ENCODE results near the gene ZNF407.

Gene ZNF407

DNA sequence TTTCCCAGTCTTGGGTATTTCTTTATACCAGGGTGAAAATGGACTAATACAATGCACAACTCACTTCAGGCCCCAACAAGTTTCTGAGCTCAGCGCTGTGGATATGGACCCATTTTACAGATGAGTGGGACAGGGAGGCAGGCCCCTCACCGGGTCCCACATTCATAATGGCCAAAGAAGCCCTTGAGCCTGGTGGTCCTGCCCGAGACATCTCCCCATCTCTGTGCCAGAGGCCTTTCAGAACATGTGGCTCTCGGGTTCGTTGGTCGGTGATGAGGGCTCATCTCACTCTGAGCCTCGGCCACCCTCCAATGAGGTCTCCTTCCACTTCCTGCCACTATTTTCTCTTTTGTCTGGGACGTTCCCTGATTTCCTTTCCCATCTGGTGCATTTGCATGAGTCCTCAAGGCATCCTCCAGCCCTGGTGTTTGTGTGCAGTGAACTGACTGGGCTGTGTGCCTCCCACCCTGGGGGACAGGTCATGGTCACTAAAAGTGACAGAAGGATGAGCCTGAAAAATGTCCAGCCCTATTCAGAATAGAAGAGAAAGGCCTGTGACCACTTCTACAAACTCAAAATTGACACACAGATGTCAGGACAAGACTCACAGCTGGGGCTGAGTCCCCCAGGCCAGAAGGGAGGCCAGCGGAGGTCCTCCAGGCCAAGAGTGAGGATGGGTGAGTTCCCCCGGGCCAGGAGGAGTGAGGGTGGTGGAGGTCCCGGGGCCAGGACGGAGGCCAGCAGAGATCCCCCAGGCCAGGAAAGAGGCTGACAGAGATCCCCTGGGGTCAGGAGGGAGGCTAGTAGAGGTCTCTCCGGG lies 476.7 kb downstream of the ZNF407 start:
- Histone ChIP-seq H3K4me3 (ENCODE audit: control insufficient read depth in 1 of 7, extremely low read depth in 1 of 7, insufficient read depth in 4 of 7, low read depth in 2 of 7, low read length in 6 of 7) (no peak overlapping the region), H3K27ac (ENCODE audit: insufficient read depth in 1 of 2, low read depth in 1 of 2, low read length in 2 of 2, poor library complexity in 1 of 2, severe bottlenecking in 2 of 2) (no peak overlapping the region), H3K27me3 (replicated peaks in 2 of 5; ENCODE audit: control insufficient read depth in 4 of 5, insufficient read depth in 5 of 5, low read length in 4 of 5) (no peaks in the 10 kb centered on the region), H3K36me3 (ENCODE audit: control insufficient read depth in 4 of 4, insufficient read depth in 4 of 4, low read length in 3 of 4) (no peaks in the 10 kb centered on the region), H3K4me1 (ENCODE audit: control extremely low read depth in 1 of 4, control insufficient read depth in 4 of 4, insufficient read depth in 4 of 4, low read length in 3 of 4) (peaks cover 7 to 17% (median 15%) of the 10 kb centered on the region in 4 experiments), H3K9me3 (ENCODE audit: control extremely low read depth in 1 of 5, control insufficient read depth in 4 of 5, insufficient read depth in 2 of 5, low read depth in 1 of 5, low read length in 4 of 5) (peaks cover 0 to 10% (median 5%) of the 10 kb centered on the region in 5 experiments)
- WGBS (ENCODE audit: insufficient coverage): 94% methylated on average over 8 of the region's 13 CpGs
- no peak for DNase-seq
- POLR2A ChIA-PET: no interaction called here
- CTCF ChIA-PET: no interaction called here

DNA sequence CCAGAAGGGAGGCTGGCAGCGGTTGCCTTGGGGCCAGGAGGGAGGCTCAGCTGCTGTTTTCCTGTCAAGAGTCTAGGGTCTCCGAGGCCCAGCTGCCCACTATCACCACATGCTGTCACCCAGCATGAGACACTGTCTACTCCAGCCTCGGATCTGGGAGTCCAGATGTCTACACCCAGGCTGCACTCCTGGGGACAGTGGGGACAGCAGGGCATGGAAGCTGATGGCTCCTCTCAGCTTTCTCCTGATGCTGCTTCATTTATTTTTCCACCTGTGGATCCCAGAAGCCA lies 477.3 kb downstream of the ZNF407 start:
- Histone ChIP-seq H3K27me3 (replicated peaks in 2 of 5; ENCODE audit: control insufficient read depth in 4 of 5, insufficient read depth in 5 of 5, low read length in 4 of 5) (no peaks in the 10 kb centered on the region), H3K4me1 (ENCODE audit: control extremely low read depth in 1 of 4, control insufficient read depth in 4 of 4, insufficient read depth in 4 of 4, low read length in 3 of 4) (peaks cover 7 to 17% (median 15%) of the 10 kb centered on the region in 4 experiments), H3K4me3 (ENCODE audit: control insufficient read depth in 1 of 7, extremely low read depth in 1 of 7, insufficient read depth in 4 of 7, low read depth in 2 of 7, low read length in 6 of 7) (no peak overlapping the region), H3K27ac (ENCODE audit: insufficient read depth in 1 of 2, low read depth in 1 of 2, low read length in 2 of 2, poor library complexity in 1 of 2, severe bottlenecking in 2 of 2) (no peak overlapping the region), H3K36me3 (ENCODE audit: control insufficient read depth in 4 of 4, insufficient read depth in 4 of 4, low read length in 3 of 4) (no peaks in the 10 kb centered on the region), H3K9me3 (ENCODE audit: control extremely low read depth in 1 of 5, control insufficient read depth in 4 of 5, insufficient read depth in 2 of 5, low read depth in 1 of 5, low read length in 4 of 5) (peaks cover 0 to 10% (median 5%) of the 10 kb centered on the region in 5 experiments)
- no peak for DNase-seq
- ChIA-PET CTCF (no interaction called here), POLR2A (no interaction called here)
- 87% methylated on average over 3 of the region's 3 CpGs for WGBS (ENCODE audit: insufficient coverage)

DNA sequence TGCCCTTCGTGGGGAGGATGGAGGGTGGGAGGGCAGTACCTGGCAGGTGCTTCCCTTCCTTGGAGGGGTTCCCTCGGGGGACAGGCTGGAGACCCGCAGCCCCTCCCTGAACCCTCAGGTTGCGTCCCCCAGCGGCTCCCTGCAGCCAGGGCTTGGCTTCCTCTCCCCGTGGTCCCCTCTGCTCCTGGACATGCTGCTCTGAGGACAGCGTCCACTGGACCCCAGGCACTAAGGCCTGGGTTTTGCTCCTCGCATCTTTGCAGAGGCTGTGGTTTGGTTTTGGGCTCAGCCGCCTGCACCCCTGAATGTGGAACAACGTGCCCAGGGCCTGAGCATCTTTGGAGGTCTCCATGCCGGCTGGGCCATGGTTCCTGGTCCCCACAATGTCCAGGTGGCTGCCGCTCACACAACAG lies 477.8 kb downstream of the ZNF407 start:
- Histone ChIP-seq H3K4me1 (ENCODE audit: control extremely low read depth in 1 of 4, control insufficient read depth in 4 of 4, insufficient read depth in 4 of 4, low read length in 3 of 4) (peaks cover 6 to 13% (median 13%) of the 10 kb centered on the region in 4 experiments), H3K27ac (ENCODE audit: insufficient read depth in 1 of 2, low read depth in 1 of 2, low read length in 2 of 2, poor library complexity in 1 of 2, severe bottlenecking in 2 of 2) (no peak overlapping the region), H3K4me3 (ENCODE audit: control insufficient read depth in 1 of 7, extremely low read depth in 1 of 7, insufficient read depth in 4 of 7, low read depth in 2 of 7, low read length in 6 of 7) (no peak overlapping the region), H3K36me3 (ENCODE audit: control insufficient read depth in 4 of 4, insufficient read depth in 4 of 4, low read length in 3 of 4) (no peaks in the 10 kb centered on the region), H3K9me3 (ENCODE audit: control extremely low read depth in 1 of 5, control insufficient read depth in 4 of 5, insufficient read depth in 2 of 5, low read depth in 1 of 5, low read length in 4 of 5) (peaks cover 0 to 10% (median 5%) of the 10 kb centered on the region in 5 experiments), H3K27me3 (replicated peaks in 2 of 5; ENCODE audit: control insufficient read depth in 4 of 5, insufficient read depth in 5 of 5, low read length in 4 of 5) (no peaks in the 10 kb centered on the region)
- ChIA-PET CTCF (no interaction called here), POLR2A (no interaction called here)
- no peak for DNase-seq
- 96% methylated on average over 9 of the region's 12 CpGs for WGBS (ENCODE audit: insufficient coverage)

DNA sequence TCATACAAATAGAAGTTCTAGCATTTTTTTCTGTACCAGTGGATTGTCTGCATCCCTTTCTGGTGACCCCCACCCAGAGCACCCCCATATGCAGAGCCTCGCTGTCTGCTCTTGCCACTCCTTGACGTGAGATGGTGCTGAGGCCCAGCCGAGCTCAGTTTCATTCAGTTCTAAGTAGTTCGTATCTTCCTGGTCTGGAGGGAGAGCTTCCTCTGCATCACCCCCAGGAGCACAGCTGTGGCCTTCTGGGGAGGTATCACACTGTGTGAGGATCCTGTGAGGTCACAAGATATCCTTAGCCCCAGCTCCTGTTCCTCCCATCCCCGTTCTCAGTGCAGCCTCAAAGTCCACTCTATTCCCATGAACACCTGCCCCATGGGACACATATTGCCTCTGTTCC lies 478.6 kb downstream of the ZNF407 start:
- Histone ChIP-seq H3K36me3 (ENCODE audit: control insufficient read depth in 4 of 4, insufficient read depth in 4 of 4, low read length in 3 of 4) (no peaks in the 10 kb centered on the region), H3K27me3 (replicated peaks in 2 of 5; ENCODE audit: control insufficient read depth in 4 of 5, insufficient read depth in 5 of 5, low read length in 4 of 5) (no peaks in the 10 kb centered on the region), H3K4me1 (ENCODE audit: control extremely low read depth in 1 of 4, control insufficient read depth in 4 of 4, insufficient read depth in 4 of 4, low read length in 3 of 4) (peaks cover 0 to 5% (median 5%) of the 10 kb centered on the region in 4 experiments), H3K4me3 (ENCODE audit: control insufficient read depth in 1 of 7, extremely low read depth in 1 of 7, insufficient read depth in 4 of 7, low read depth in 2 of 7, low read length in 6 of 7) (no peak overlapping the region), H3K9me3 (ENCODE audit: control extremely low read depth in 1 of 5, control insufficient read depth in 4 of 5, insufficient read depth in 2 of 5, low read depth in 1 of 5, low read length in 4 of 5) (peaks cover 0 to 10% (median 5%) of the 10 kb centered on the region in 5 experiments), H3K27ac (ENCODE audit: insufficient read depth in 1 of 2, low read depth in 1 of 2, low read length in 2 of 2, poor library complexity in 1 of 2, severe bottlenecking in 2 of 2) (no peak overlapping the region)
- POLR2A ChIA-PET: no interaction called here
- CTCF ChIA-PET: no interaction called here
- no peak for DNase-seq
- WGBS (ENCODE audit: insufficient coverage): 100% methylated on average over 4 of the region's 5 CpGs

DNA sequence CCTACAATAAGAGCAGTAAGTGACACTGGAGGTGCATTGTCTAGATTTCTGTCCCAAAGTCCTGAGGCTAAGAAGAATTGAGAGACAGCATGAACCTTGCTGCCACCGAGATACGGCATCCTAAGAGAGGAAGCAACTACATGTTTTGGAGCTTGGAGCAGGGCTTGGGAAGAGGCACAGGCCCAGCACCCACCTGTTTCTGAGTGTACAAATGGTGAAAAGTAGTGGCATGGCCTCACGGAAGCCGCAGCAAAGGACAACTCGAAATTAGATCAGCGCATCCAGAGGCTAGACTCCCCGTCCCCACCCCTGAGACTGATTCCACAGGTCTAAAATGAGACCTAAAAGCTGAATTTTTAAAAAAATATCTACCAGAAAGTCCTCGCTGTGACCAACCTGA lies 483.8 kb downstream of the ZNF407 start:
- no peaks in the 10 kb centered on the region for H3K27me3 ChIP-seq (replicated peaks in 2 of 5; ENCODE audit: control insufficient read depth in 4 of 5, insufficient read depth in 5 of 5, low read length in 4 of 5)
- CTCF ChIA-PET: no interaction called here
- no peak overlapping the region for H3K27ac ChIP-seq (ENCODE audit: insufficient read depth in 1 of 2, low read depth in 1 of 2, low read length in 2 of 2, poor library complexity in 1 of 2, severe bottlenecking in 2 of 2)
- no peaks in the 10 kb centered on the region for H3K36me3 ChIP-seq (ENCODE audit: control insufficient read depth in 4 of 4, insufficient read depth in 4 of 4, low read length in 3 of 4)
- 98% methylated on average over 8 of the region's 8 CpGs for WGBS (ENCODE audit: insufficient coverage)
- H3K4me1 ChIP-seq (ENCODE audit: control extremely low read depth in 1 of 4, control insufficient read depth in 4 of 4, insufficient read depth in 4 of 4, low read length in 3 of 4): no peaks in the 10 kb centered on the region
- no peak for DNase-seq
- POLR2A ChIA-PET: no interaction called here
- H3K9me3 ChIP-seq (ENCODE audit: control extremely low read depth in 1 of 5, control insufficient read depth in 4 of 5, insufficient read depth in 2 of 5, low read depth in 1 of 5, low read length in 4 of 5): peaks cover 0 to 10% (median 5%) of the 10 kb centered on the region in 5 experiments
- no peak overlapping the region for H3K4me3 ChIP-seq (ENCODE audit: control insufficient read depth in 1 of 7, extremely low read depth in 1 of 7, insufficient read depth in 4 of 7, low read depth in 2 of 7, low read length in 6 of 7)

DNA sequence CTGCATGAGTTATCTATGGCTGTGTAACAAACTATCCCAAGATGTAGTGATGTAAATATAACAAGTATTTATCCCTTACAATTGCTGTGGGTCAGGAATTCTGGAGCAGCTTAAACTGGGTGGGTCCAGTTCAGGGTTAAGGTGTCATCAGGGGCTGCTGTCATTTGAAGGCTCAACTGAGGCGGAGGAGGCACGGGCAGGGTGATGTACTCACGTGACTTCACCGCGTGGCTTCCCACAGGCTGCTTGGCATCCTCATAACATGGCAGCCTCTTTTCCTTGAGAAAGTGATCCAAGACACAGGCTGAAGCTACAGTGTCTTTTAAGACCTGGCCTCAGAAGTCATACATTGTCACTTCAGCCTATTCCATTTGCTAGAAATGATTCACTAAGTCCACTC lies 485.5 kb downstream of the ZNF407 start:
- WGBS (ENCODE audit: insufficient coverage): 97% methylated on average over 5 of the region's 5 CpGs

DNA sequence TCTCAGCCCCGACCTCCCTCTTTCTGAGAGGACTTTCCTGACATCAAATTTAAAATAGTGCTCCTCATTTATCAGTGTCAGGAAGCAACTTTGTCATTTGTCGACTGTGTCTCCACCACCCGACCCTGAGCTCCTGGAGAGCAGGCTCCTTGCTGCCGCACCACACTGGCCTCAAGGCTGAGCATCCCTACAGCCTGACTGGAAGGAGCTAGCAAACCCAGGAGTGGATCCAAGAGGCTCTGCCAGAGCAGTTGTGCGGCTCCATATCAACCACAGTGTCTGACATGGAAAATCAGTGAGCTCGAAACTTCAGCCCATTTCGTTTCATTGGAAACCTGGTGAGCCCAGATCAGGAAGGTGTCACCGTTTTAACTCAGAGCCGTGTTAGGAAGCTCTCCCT lies 486.1 kb downstream of the ZNF407 start:
- no peaks in the 10 kb centered on the region for H3K36me3 ChIP-seq (ENCODE audit: control insufficient read depth in 4 of 4, insufficient read depth in 4 of 4, low read length in 3 of 4)
- ChIA-PET CTCF (no interaction called here), POLR2A (no interaction called here)
- H3K27ac ChIP-seq (ENCODE audit: insufficient read depth in 1 of 2, low read depth in 1 of 2, low read length in 2 of 2, poor library complexity in 1 of 2, severe bottlenecking in 2 of 2): no peak overlapping the region
- DNase-seq: no peak
- H3K4me3 ChIP-seq (ENCODE audit: control insufficient read depth in 1 of 7, extremely low read depth in 1 of 7, insufficient read depth in 4 of 7, low read depth in 2 of 7, low read length in 6 of 7): no peak overlapping the region
- 86% methylated on average over 8 of the region's 9 CpGs for WGBS (ENCODE audit: insufficient coverage)
- H3K4me1 ChIP-seq (ENCODE audit: control extremely low read depth in 1 of 4, control insufficient read depth in 4 of 4, insufficient read depth in 4 of 4, low read length in 3 of 4): no peaks in the 10 kb centered on the region
- H3K27me3 ChIP-seq (replicated peaks in 2 of 5; ENCODE audit: control insufficient read depth in 4 of 5, insufficient read depth in 5 of 5, low read length in 4 of 5): no peaks in the 10 kb centered on the region
- peaks cover 0 to 6% (median 2%) of the 10 kb centered on the region in 5 experiments for H3K9me3 ChIP-seq (ENCODE audit: control extremely low read depth in 1 of 5, control insufficient read depth in 4 of 5, insufficient read depth in 2 of 5, low read depth in 1 of 5, low read length in 4 of 5)

More for the DNA sequence above, 485.5 kb downstream of the ZNF407 start:
- Histone ChIP-seq H3K36me3 (ENCODE audit: control insufficient read depth in 4 of 4, insufficient read depth in 4 of 4, low read length in 3 of 4) (no peaks in the 10 kb centered on the region), H3K4me3 (ENCODE audit: control insufficient read depth in 1 of 7, extremely low read depth in 1 of 7, insufficient read depth in 4 of 7, low read depth in 2 of 7, low read length in 6 of 7) (no peak overlapping the region), H3K27ac (ENCODE audit: insufficient read depth in 1 of 2, low read depth in 1 of 2, low read length in 2 of 2, poor library complexity in 1 of 2, severe bottlenecking in 2 of 2) (no peak overlapping the region), H3K27me3 (replicated peaks in 2 of 5; ENCODE audit: control insufficient read depth in 4 of 5, insufficient read depth in 5 of 5, low read length in 4 of 5) (no peaks in the 10 kb centered on the region), H3K4me1 (ENCODE audit: control extremely low read depth in 1 of 4, control insufficient read depth in 4 of 4, insufficient read depth in 4 of 4, low read length in 3 of 4) (no peaks in the 10 kb centered on the region), H3K9me3 (ENCODE audit: control extremely low read depth in 1 of 5, control insufficient read depth in 4 of 5, insufficient read depth in 2 of 5, low read depth in 1 of 5, low read length in 4 of 5) (peaks cover under 1 to 9% (median 2%) of the 10 kb centered on the region in 5 experiments)
- no peak for DNase-seq
- ChIA-PET POLR2A (no interaction called here), CTCF (no interaction called here)
